Activated naive CD8-positive, alpha-beta T cell treated with anti-CD3 and anti-CD28 coated beads for 36 hours (primary cell): Measurements from ENCODE around the gene SCN2A. TPM values are rescaled to one million over a fixed set of nuclear protein-coding genes. Genes with fewer than 3 reads are reported as not detected.

Experiments used
- DNase-seq: peaks from one replicate; pipeline ENCODE4 v3.0.0; 2021
- H3K27ac Mint-ChIP-seq: one replicate; pipeline ENCODE4 v1.8.0; 2022; ENCODE audit warnings: mild to moderate bottlenecking, moderate library complexity, mixed read lengths
- H3K27me3 Mint-ChIP-seq: one replicate; pipeline ENCODE4 v1.8.0; 2022; ENCODE audit warnings: mild to moderate bottlenecking, mixed read lengths
- H3K36me3 Mint-ChIP-seq: one replicate; pipeline ENCODE4 v1.8.0; 2021; ENCODE audit warnings: mild to moderate bottlenecking, mixed read lengths
- H3K4me1 Mint-ChIP-seq: one replicate; pipeline ENCODE4 v1.8.0; 2021; ENCODE audit warnings: mixed read lengths
- H3K4me3 Mint-ChIP-seq: one replicate; pipeline ENCODE4 v1.8.0; 2022; ENCODE audit warnings: mild to moderate bottlenecking, moderate library complexity, mixed read lengths
- H3K9me3 Mint-ChIP-seq: one replicate; pipeline ENCODE4 v1.8.0; 2022; ENCODE audit warnings: mixed read lengths
- total RNA-seq, 2 experiments: library from RNA; stranded (reverse); gene quantifications; one replicate each; pipeline ENCODE4 v1.2.3, GENCODE V29; 2021

Gene SCN2A
- total RNA-seq, 2 experiments from 2014 or later = 0.04 to 0.06 TPM

DNA sequence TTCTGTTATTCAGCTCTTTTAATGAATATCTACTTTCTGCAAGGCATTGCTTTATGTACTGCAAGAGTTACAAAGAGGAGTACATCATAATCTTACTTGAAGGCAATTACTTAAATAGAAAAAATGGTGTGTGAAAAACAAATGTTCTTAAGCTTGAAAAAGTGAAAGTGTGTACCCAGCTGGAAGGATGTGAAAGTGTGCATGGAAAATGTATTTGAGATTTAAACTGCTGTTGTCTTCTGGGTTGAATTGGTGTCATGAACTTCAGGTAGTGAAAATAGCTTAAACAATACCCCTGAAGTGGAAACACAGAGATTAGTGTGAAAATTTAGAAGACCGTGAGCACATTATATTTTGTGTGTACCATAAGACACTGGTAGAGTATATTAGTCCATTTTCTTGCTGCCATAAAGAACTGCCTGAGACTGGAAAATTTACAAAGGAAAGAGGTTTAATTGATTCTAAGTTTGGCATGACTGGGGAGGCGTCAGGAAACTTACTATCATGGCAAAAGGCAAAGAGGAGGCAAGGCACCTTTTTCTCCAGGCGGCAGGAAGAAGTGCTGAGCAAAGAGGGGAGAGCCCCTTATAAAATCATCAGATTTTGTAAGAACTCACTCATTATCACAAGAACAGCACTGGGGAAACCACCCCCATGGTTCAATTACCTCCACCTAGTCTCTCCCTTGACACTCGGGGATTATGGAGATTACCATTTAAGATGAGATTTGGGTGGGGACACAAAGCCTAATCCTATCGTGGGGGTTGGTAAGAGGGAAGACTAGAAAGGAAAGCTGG lies 38.8 kb downstream of the SCN2A start:
- Mint-ChIP-seq H3K4me1 (peaks cover 34% of the 10 kb centered on the region), H3K27ac (peak overlapping the region; percentile 96)
- DNase-seq = no peak

DNA sequence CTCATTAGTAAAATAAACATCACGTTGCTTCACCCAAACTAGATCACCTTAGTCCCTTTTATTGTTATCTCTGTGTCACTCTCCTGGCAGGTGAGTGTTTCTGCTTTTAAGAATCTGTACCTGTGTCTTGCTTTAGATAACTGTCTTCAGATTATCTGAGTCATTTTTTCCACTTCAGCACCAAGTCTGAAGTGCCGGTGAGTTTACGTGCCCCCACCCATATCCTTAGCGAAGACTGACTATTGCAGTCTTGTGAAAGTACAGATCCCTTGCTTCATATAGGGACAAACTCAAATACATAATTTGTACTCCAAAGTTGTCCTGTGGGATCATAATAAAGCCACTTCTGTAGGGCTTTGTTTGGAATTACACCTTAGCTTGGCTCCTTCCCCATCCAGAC lies 41.1 kb downstream of the SCN2A start:
- Mint-ChIP-seq H3K27me3 (peaks cover 3% of the 10 kb centered on the region), H3K36me3 (peaks cover 20% of the 10 kb centered on the region), H3K4me3 (no peak overlapping the region), H3K9me3 (peaks cover 14% of the 10 kb centered on the region), H3K27ac (no peak overlapping the region), H3K4me1 (peaks cover 20% of the 10 kb centered on the region)
- no peak for DNase-seq

More for the DNA sequence above, 38.8 kb downstream of the SCN2A start:
- Mint-ChIP-seq H3K27me3 (peaks cover 8% of the 10 kb centered on the region), H3K4me3 (peak overlapping the region; percentile 50), H3K36me3 (peaks cover 20% of the 10 kb centered on the region), H3K9me3 (peaks cover 14% of the 10 kb centered on the region)

DNA sequence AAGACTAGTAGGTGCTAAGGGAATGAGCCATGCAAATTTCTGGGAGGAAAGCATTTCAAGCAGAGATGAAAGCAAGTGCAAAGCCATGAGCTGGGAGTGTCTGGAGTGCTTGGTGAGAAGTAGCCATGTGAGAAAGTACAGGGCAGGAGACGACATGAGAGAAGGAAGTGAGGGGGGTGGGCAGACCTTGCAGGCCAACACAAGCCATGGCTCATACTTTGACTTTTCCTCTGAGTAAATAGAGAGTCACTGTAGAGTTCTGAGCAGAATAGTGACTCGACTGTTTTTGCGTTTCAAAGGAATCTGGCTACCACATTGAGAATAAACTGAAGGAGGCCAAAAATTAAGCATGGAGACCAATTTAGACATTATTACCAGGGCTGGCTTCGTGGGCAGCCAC lies 42.2 kb downstream of the SCN2A start:
- no peak overlapping the region for H3K4me3 Mint-ChIP-seq
- H3K27ac Mint-ChIP-seq = no peak overlapping the region
- peaks cover 13% of the 10 kb centered on the region for H3K9me3 Mint-ChIP-seq
- H3K36me3 Mint-ChIP-seq = peaks cover 20% of the 10 kb centered on the region
- no peak for DNase-seq
- peaks cover 19% of the 10 kb centered on the region for H3K4me1 Mint-ChIP-seq
- H3K27me3 Mint-ChIP-seq = no peaks in the 10 kb centered on the region

DNA sequence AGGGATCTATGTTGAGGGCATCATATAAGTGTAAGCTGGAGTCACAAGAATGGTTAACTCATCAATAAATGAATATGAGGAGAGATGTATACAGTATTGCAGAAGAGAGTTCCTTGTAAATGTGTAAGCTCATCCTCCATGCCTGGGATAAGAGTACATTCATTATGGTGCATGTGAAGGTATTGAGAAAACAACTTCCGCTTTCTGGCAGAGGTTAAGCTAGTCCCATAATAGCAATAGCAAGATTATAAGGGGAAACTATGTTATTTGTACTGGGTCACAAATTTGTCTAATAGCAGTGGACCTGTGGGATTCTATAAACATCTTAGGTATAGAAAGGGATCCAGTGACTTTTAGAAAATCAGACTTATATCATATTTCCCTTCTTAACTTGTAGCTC lies 44.1 kb downstream of the SCN2A start:
- Mint-ChIP-seq H3K27ac (no peak overlapping the region), H3K4me1 (peaks cover 9% of the 10 kb centered on the region), H3K27me3 (no peaks in the 10 kb centered on the region), H3K4me3 (no peak overlapping the region), H3K9me3 (peaks cover 7% of the 10 kb centered on the region), H3K36me3 (peaks cover 11% of the 10 kb centered on the region)
- no peak for DNase-seq

DNA sequence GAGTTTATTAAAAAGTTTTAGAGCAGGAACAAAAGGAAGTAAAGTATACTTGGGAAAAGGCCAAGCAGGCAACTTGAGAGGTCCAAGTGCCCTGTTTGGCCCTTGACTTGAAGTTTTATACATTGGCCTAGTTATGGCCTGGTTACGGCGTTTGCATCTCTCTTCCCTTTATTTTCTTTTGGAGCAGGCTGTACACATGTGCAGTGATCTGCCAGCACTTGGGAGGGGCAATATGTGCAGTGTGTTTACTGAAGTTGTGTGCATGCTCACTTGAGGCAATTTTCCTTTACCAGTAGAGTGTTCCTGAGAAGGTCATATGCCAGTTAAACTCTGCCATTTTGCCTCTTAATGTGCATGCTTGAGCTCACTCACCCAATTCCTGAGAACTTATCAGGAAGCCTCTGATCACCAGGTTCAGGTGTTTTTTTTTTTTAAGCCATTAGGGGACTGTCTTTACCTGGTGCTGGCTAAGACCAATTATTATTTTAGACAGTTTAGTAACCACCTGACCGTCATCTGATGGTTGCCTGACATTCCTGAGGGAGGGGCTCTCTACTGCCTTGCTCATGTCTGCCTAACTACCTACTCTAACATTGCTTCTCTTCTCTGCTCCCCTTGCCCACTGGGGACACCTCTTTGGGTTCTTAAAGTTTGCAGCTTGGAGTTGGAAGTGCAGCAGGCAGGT lies 48.0 kb downstream of the SCN2A start:
- Mint-ChIP-seq H3K27me3 (peaks cover 1% of the 10 kb centered on the region), H3K4me3 (no peak overlapping the region), H3K27ac (no peak overlapping the region), H3K9me3 (no peaks in the 10 kb centered on the region), H3K36me3 (no peaks in the 10 kb centered on the region), H3K4me1 (no peaks in the 10 kb centered on the region)
- DNase-seq = no peak

DNA sequence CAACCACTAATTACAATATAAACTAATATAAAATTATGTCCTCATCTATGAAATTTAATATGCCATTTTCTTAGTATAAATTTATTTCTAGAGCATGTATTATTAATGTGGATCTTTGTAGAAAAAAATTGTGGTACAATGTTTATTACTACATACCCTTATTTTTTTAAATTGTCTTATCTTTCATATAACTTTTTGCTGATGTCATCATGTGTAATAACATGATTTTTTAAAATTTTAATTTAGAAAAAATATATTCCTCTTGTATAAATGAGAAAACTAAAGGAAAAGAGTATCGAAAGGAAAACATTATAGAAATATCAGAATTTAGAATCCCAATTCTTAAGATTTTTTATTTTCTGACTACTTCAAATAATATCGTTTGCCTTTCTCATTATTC lies 49.9 kb downstream of the SCN2A start:
- H3K4me1 Mint-ChIP-seq = peaks cover 3% of the 10 kb centered on the region
- H3K4me3 Mint-ChIP-seq = no peak overlapping the region
- no peak overlapping the region for H3K27ac Mint-ChIP-seq
- no peak for DNase-seq
- H3K36me3 Mint-ChIP-seq = no peaks in the 10 kb centered on the region
- peaks cover 9% of the 10 kb centered on the region for H3K27me3 Mint-ChIP-seq
- H3K9me3 Mint-ChIP-seq = no peaks in the 10 kb centered on the region

DNA sequence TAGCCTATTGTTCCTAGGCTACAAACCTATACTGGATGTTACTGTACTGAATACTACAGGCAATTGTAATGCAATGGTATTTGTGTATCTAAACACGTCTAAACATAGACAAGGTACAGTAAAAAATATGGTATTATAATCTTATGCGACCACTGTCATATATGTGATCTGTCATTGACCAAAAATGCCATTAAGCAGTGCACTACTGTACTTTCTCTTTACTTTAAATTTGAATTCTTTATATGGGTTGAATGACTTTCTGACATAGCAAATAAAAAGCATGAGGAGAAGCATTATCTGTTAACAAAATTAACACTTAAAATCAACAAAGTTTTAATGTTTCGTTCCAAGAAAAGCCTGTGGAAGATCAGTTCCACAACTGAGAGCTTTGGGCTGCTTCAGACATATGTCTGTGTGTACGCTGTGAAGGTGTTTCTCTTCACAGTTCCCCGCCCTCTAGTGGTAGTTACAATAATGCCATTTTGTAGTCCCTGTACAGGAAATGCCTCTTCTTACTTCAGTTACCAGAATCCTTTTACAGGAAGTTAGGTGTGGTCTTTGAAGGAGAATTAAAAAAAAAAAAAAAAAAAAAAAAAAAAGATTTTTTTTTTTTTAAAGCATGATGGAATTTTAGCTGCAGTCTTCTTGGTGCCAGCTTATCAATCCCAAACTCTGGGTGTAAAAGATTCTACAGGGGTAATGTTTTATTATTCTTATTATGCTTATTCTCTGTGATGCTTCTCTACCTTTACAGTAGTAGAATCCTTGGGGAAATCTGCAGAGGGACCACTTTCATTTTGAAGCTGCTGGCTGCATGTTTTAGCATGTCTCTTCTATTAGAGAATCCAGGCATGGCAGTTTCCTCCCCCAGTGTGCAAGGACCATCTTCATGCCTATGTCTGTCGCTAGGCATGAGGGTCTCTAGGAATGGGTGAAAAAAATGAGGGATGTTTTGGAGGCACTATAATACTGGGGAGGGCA lies 54.5 kb downstream of the SCN2A start:
- no peaks in the 10 kb centered on the region for H3K9me3 Mint-ChIP-seq

DNA sequence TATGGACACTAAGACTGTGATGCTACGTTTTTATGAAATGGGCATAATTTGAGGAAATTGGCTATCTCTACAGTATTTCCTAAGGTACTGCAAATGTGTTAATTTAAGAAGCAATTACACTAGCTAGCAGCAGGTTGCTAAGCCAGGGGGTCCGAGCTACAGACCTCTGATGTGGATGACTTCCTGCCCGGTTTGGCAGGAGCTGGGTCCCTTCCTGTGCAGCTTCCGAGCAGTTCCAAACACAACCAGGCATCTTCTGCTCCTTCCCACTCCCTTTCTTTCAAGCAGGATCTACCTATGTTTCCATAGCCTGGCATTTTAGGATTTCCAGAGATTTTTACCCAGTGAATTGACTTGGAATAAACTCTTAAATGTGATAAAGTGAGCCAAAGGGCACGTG lies 55.7 kb downstream of the SCN2A start:
- Mint-ChIP-seq H3K4me3 (no peak overlapping the region), H3K4me1 (peaks cover 5% of the 10 kb centered on the region), H3K27ac (no peak overlapping the region), H3K36me3 (no peaks in the 10 kb centered on the region), H3K9me3 (no peaks in the 10 kb centered on the region), H3K27me3 (peaks cover 9% of the 10 kb centered on the region)
- no peak for DNase-seq

More for the DNA sequence above, 54.5 kb downstream of the SCN2A start:
- H3K4me1 Mint-ChIP-seq = peaks cover 5% of the 10 kb centered on the region
- H3K4me3 Mint-ChIP-seq = no peak overlapping the region
- peak; percentile 21 for DNase-seq
- no peak overlapping the region for H3K27ac Mint-ChIP-seq
- no peaks in the 10 kb centered on the region for H3K36me3 Mint-ChIP-seq
- peaks cover 9% of the 10 kb centered on the region for H3K27me3 Mint-ChIP-seq

DNA sequence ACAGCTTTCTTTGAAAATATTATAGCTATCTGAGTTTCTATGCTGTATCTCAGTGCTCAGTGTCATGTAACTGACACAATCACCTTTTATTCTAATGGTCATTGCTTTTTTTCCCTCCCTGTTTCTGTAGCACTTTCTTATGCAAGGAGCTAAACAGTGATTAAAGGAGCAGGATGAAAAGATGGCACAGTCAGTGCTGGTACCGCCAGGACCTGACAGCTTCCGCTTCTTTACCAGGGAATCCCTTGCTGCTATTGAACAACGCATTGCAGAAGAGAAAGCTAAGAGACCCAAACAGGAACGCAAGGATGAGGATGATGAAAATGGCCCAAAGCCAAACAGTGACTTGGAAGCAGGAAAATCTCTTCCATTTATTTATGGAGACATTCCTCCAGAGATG lies 56.4 kb downstream of the SCN2A start:
- Mint-ChIP-seq H3K4me3 (no peak overlapping the region), H3K4me1 (peaks cover 5% of the 10 kb centered on the region), H3K36me3 (no peaks in the 10 kb centered on the region), H3K9me3 (no peaks in the 10 kb centered on the region), H3K27me3 (peaks cover 9% of the 10 kb centered on the region), H3K27ac (no peak overlapping the region)
- DNase-seq = no peak

DNA sequence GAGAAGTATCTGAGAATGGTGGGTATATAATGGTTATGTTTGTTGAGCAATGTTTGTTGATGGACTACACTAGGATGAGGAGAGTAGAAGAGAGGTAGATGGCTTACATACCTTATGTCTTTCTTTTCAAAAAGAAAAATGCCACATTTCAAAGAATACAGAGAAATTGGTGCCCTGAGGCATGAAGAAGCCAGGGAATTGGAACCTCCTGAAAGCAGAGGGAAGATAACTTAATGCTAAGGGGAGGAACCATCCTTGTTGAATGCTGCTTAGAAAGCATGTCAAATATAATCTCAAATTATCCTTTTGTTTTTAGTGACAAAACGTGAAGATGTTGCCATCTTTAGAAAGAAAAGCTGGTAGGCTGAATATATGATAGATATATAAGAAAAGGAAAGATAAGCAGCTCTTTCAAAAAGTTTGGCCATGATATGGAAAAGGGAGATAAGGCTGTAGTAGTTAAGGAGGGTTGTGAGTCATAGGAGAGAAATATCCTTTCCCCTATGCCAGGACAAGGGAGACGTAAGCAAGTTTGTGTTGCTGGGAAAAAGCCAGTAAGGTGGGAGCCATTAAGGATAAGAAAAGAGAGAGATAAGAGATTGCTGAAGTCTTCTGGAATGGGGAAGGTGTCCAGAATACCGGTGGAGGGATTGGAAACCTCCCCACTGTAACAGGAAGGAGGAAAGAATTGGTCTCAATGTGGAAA lies 66.3 kb downstream of the SCN2A start:
- Mint-ChIP-seq H3K9me3 (no peaks in the 10 kb centered on the region), H3K4me3 (no peak overlapping the region), H3K4me1 (no peaks in the 10 kb centered on the region), H3K27ac (no peak overlapping the region), H3K36me3 (no peaks in the 10 kb centered on the region), H3K27me3 (peaks cover 6% of the 10 kb centered on the region)
- no peak for DNase-seq

DNA sequence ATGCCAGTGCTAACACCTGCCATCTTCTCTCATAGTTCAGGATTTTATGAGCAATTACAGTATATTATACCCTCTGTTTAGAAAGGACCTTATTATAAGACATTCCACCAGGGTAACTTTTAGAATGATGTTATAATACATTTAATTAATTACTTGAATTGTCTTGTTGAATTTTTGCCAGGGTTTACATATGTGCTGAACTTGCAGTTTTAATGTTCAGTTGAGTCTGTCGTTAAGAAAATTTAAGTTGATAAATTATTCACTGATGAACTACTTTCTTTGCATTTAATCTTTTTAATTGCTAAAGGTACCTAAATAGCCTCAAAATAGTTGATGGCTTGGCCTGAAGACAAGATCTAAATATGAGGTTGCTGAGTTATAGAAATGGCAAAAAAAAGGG lies 68.1 kb downstream of the SCN2A start:
- H3K36me3 Mint-ChIP-seq = no peaks in the 10 kb centered on the region
- H3K4me1 Mint-ChIP-seq = no peaks in the 10 kb centered on the region
- H3K9me3 Mint-ChIP-seq = no peaks in the 10 kb centered on the region
- H3K27me3 Mint-ChIP-seq = peaks cover 6% of the 10 kb centered on the region
- H3K27ac Mint-ChIP-seq = no peak overlapping the region
- no peak for DNase-seq
- H3K4me3 Mint-ChIP-seq = no peak overlapping the region

DNA sequence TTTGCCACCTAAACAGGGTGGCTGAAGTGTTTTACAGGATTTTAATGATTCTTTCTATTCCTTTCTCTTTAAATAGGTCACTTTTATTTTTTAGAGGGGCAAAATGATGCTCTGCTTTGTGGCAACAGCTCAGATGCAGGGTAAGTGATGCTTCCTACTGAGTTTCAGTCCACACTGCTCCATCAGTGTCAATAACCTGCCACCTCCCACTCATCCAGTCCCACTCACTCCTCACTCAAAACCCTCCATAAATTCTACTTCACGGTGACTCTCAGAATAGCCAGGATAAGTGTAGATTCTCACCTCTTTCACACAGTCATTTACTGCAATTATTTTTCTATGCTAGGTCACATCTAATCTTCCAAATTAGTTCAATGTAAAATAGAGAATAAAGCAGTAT lies 72.7 kb downstream of the SCN2A start:
- H3K4me3 Mint-ChIP-seq = no peak overlapping the region
- no peak for DNase-seq
- no peaks in the 10 kb centered on the region for H3K4me1 Mint-ChIP-seq
- H3K9me3 Mint-ChIP-seq = no peaks in the 10 kb centered on the region
- H3K27ac Mint-ChIP-seq = no peak overlapping the region
- H3K27me3 Mint-ChIP-seq = peaks cover 4% of the 10 kb centered on the region
- no peaks in the 10 kb centered on the region for H3K36me3 Mint-ChIP-seq

DNA sequence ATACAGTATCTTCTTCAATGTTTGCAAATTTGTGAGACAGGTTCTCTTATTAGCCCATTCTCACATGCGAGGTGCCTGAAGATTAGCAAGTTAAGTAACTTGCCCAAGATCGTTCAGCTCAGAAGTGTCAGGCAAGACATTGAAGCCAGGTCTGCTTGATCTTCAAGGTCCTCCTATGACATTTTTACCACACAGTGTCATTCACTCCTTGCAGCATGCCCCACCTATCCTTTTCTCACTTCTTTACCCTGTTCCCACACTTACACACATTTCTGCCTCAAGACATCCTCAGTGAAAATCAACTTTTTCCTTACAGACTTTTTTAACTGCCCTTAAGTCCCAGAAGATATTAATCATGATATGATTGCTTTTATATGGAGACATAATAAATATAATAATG lies 73.8 kb downstream of the SCN2A start:
- DNase-seq = no peak
- no peak overlapping the region for H3K4me3 Mint-ChIP-seq

DNA sequence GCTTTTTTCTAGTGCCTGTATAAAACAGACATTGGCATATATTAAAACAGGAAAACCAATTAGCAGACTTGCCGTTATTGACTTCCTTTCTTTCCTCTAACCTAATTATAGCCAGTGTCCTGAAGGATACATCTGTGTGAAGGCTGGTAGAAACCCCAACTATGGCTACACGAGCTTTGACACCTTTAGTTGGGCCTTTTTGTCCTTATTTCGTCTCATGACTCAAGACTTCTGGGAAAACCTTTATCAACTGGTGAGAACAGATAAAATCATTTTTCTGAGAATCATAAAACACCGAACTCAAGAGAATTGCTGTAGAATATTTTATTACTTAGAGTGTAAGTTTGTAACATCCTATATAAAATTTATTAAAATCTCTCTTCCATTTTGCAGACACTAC lies 74.3 kb downstream of the SCN2A start:
- H3K27ac Mint-ChIP-seq = no peak overlapping the region
- no peaks in the 10 kb centered on the region for H3K36me3 Mint-ChIP-seq
- H3K4me1 Mint-ChIP-seq = no peaks in the 10 kb centered on the region
- no peak overlapping the region for H3K4me3 Mint-ChIP-seq
- peaks cover 4% of the 10 kb centered on the region for H3K27me3 Mint-ChIP-seq
- no peak for DNase-seq
- no peaks in the 10 kb centered on the region for H3K9me3 Mint-ChIP-seq

More for the DNA sequence above, 73.8 kb downstream of the SCN2A start:
- H3K9me3 Mint-ChIP-seq = no peaks in the 10 kb centered on the region
- no peaks in the 10 kb centered on the region for H3K36me3 Mint-ChIP-seq
- peaks cover 4% of the 10 kb centered on the region for H3K27me3 Mint-ChIP-seq
- no peaks in the 10 kb centered on the region for H3K4me1 Mint-ChIP-seq
- H3K27ac Mint-ChIP-seq = no peak overlapping the region
